ENCODE results near the gene SPRR5.

DNA sequence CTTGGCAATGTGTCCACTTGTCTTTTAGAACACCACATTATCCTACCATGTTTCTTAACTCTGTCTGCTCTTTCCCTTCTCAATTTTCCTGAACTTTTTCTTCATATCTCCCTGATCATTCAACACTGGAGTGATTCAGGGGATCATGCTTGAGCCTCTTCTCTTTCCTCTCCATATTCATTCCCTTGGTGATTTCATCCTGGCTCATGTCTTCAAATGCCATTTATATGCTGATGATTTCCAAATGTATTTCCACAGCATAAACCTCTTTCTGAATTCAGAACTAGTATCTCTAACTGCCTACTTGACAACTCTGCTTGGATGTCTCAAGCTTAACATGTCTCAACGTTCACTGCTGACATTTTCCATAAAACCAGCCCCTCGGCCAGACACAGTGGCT, 47.1 kb upstream of the SPRR5 start:
- TF ChIP-seq YY1 (IDR thresholded peaks at IDR 0.05; ENCODE audit: insufficient read depth, insufficient read length): no peak
- no peak for TF ChIP-seq SUZ12 (IDR thresholded peaks at IDR 0.05; ENCODE audit: extremely low read depth, insufficient read depth, insufficient read length)
